GM08714 (cell line): Measurements from ENCODE around the gene RFX4.

Source experiments
- H3K4me3 ChIP-seq: fragments of 200-500 bp; sonication (Bioruptor generic); 2 replicates; pipeline ENCODE4 v1.5.1; 2014; ENCODE audit warnings: mild to moderate bottlenecking, low read length, inconsistent platforms
- ZNF274 ChIP-seq: IDR thresholded peaks from 2 replicates; pipeline ENCODE4 v1.6.1; 2012; ENCODE audit warnings: mild to moderate bottlenecking, low read depth, low read length

RFX4 gene

GRCh38 chr12:106758349-106759110 is 175.7 kb downstream of the RFX4 start:
- no peak for TF ChIP-seq ZNF274
- H3K4me3 ChIP-seq, result no peak overlapping the region

- no peak for TF ChIP-seq ZNF274
- H3K4me3 ChIP-seq, result peak overlapping the region; percentile 49; the same call in 1 of the 2 replicates
Observed at GRCh38 chr12:106759526-106760183, 176.9 kb downstream of the RFX4 start.

GRCh38 chr12:106760184-106760531 is 177.4 kb downstream of the RFX4 start:
- no peak for TF ChIP-seq ZNF274
- peak overlapping the region; percentile 49; the same call in 1 of the 2 replicates for H3K4me3 ChIP-seq

DNA sequence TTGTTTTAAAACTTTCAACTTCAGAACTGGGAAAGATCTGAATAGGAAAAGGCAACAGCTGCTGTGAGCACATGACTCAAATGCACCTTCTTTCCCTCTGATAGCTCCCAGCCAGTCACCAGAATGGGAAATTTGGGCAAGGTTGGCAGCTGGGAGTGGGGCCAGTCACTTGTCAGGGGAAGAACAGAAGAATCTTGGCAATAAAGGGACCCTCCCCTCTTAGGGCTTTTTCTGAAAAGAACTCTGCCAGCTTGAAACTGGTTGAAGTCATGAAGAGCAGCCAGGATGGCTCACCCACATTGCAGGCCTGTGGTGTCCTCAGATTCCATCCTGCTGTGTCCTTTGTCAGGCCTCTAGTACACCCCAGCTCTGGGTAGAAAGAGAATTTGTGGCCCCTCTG is 181.4 kb downstream of the RFX4 start:
- H3K4me3 ChIP-seq, result no peak overlapping the region
- TF ChIP-seq ZNF274, result no peak

DNA sequence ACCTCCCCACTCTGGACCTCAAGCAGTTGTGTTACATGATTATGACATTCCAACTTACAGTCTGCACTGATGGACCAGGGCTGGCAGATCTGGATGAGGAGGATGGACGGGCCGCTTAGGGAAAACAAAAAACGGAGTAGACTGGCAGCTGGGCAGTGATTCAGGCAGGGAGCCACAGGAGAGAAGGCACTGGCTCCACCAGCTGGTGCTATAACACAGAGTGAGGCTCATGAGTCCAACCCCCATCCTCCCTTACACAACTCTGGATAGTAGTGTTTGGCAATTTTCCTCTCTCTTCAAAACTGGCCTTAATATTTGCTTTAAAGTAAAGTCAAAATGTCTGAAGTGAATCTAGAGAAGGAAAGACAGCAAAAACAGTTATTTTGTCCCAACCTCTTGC is 181.9 kb downstream of the RFX4 start:
- no peak for TF ChIP-seq ZNF274
- no peak overlapping the region for H3K4me3 ChIP-seq

- H3K4me3 ChIP-seq, result no peak overlapping the region
- no peak for TF ChIP-seq ZNF274
Observed at GRCh38 chr12:106766393-106766826, 183.6 kb downstream of the RFX4 start.

DNA sequence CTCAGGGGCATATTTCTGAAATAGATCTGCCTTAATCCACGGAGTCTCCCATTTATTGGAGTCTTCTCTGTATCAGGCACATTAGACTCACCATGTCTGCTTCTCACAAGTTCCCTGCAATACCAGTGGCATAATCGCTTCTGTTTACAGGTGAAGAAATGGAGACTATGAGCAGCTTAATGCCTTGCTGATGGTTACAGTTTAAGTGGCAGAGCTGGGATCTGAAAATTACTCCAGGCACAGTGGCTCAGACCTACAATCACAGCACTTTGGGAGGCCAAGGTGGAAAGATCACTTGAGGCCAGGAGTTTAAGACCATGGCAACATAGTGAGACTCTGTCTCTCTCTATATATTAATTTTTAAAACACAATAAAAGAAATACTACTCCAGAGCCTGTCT is 184.4 kb downstream of the RFX4 start:
- no peak overlapping the region for H3K4me3 ChIP-seq
- no peak for TF ChIP-seq ZNF274

DNA sequence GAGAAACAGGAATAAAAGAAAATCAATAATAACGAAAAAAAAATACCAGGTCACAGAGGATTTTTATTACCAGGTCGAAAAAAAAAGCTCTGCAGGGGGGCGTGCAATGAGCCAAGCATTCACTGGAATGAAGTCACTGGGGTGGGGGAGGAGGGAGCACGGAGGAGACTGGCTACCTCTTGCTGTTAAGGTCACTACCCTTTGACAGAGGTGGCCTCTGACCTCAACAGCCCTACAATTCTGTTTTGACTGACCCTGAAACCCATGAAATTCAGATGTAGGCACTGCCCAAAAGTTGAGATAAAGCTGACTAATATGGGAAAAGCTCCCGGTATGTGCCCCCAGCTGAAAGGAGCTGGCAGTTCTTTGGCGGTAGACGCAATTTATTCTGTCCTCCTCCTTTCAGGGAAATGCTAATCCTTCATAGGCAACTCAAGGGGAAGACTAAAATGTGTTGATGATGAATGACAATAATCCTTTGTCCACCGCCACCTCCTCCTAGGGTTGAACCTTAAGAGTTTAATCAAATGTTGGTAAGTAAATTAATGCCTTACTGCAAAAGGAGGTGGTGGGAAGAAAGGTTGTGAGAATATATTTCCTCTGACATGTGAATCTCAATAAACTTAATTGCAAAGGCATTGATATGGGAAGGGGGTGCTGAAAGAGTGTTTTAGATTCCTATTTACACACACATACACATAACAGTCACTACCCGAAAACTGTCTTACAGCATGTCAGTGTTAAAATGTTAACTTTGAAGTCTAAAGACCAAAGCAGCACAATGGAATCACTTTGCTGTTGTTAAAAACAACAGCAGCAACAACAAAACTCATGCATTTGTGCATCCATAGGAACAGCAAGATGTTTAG is 185.4 kb downstream of the RFX4 start:
- no peak for TF ChIP-seq ZNF274
- H3K4me3 ChIP-seq, result no peak overlapping the region

DNA sequence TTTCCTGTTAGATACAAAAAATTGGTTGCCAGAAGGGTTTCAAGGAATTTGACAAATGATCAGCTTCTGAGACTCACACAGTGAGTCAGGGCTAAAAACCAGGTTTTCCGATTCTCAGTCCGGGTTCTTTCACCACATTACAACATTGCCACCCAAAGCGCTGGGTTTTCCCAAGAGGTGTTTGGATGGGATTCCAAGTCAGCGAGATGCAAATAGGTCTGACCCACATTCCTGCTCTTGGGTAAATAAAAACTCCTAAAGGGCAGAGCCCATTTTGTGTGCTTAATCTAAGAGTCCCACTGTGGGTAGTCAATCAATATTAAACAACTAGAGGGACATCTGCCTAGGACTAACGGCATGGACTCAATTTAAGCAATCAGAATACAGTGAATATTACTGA is 186.3 kb downstream of the RFX4 start:
- H3K4me3 ChIP-seq, result no peak overlapping the region
- no peak for TF ChIP-seq ZNF274

GRCh38 chr12:106769546-106769945 is 186.7 kb downstream of the RFX4 start:
- H3K4me3 ChIP-seq, result no peak overlapping the region
- TF ChIP-seq ZNF274, result no peak

GRCh38 chr12:106771425-106771824 is 188.6 kb downstream of the RFX4 start:
- H3K4me3 ChIP-seq, result no peak overlapping the region

GRCh38 chr12:106773286-106774004 is 190.6 kb downstream of the RFX4 start:
- no peak for TF ChIP-seq ZNF274
- H3K4me3 ChIP-seq, result peak overlapping the region; percentile 87; the same call in 1 of the 2 replicates

More at GRCh38 chr12:106771425-106771824, 188.6 kb downstream of the RFX4 start:
- TF ChIP-seq ZNF274, result no peak

- H3K4me3 ChIP-seq, result peak within 1 kb of the TSS; percentile 87
- TF ChIP-seq ZNF274, result no peak
Observed at GRCh38 chr12:106774005-106774807, 191.4 kb downstream of the RFX4 start, which contains the start of gene RIC8B. RIC8B (plus strand) TSS chr12:106774682; CDS start chr12:106774746, 64 bp downstream.
